Loucy (cell line): ENCODE measurements around the gene SPC24.

ENCODE experiments used
- CTCF ChIP-seq: fragments of 200-600 bp; sonication (generic); conservative IDR thresholded peaks from 2 replicates; pipeline ENCODE4 v1.5.1; 2014; ENCODE audit warnings: mild to moderate bottlenecking, antibody characterized with exemption, low read length
- EZH2phosphoT487 ChIP-seq: fragments of 200-600 bp; IDR thresholded peaks from 2 replicates; pipeline ENCODE4 v1.6.1; 2018; ENCODE audit warnings: antibody characterized with exemption, mild to moderate bottlenecking, moderate library complexity, borderline replicate concordance

GRCh38 chr19:11098861-11099260 lies 56.7 kb downstream of the SPC24 start:
- TF ChIP-seq CTCF (no peak), EZH2phosphoT487 (no peak)
